Stomach (tissue), 9 donors: ENCODE data around the gene PRLH. TPM values are rescaled to one million over a fixed set of nuclear protein-coding genes. Genes with fewer than 3 reads are reported as not detected.

ENCODE experiments used
- DNase-seq, 2 donors: peaks; one replicate each; pipeline versions ENCODE4 v3.0.0 to v3.0.0-alpha.2; 2013 to 2019
- H3K27ac ChIP-seq, 5 donors: fragments of 200-600 bp in 4 of 5; sonication (generic) in 4 of 5; one replicate each; pipeline ENCODE4 v1.5.1; 2013 to 2019; ENCODE audit warnings: mild to moderate bottlenecking in 1 of 5, moderate library complexity in 1 of 5
- H3K27me3 ChIP-seq, 3 donors: fragments of 200-600 bp; sonication (generic); one replicate each; pipeline ENCODE4 v1.5.1; 2017 to 2019; ENCODE audit warnings: mixed run types in 1 of 3
- H3K36me3 ChIP-seq, 4 donors: fragments of 200-600 bp; sonication (generic); 1 replicate in 3 of 4; 2 replicates in 1 of 4; pipeline ENCODE4 v1.5.1; 2016 to 2019
- H3K4me1 ChIP-seq, 4 donors: fragments of 200-600 bp; sonication (generic); one replicate each; pipeline ENCODE4 v1.5.1; 2016 to 2019
- H3K4me3 ChIP-seq, 4 donors: fragments of 200-600 bp; sonication (generic) in 3 of 4; one replicate each; pipeline ENCODE4 v1.5.1; 2016 to 2019; ENCODE audit warnings: mild to moderate bottlenecking in 1 of 4
- H3K9me3 ChIP-seq, 4 donors: fragments of 200-600 bp; sonication (generic); one replicate each; pipeline ENCODE4 v1.5.1; 2016 to 2019
- EP300 ChIP-seq: sonication (generic); formaldehyde crosslinking; IDR thresholded peaks from one replicate; pipeline ENCODE4 v1.6.1; 2017; ENCODE audit warnings: antibody characterized with exemption
- POLR2A ChIP-seq, 4 donors: fragments of 450-650 bp; IDR thresholded peaks; one replicate each; pipeline ENCODE4 v1.6.1; 2016; ENCODE audit warnings: antibody characterized with exemption in 4 of 4, control low read depth in 2 of 4, mild to moderate bottlenecking in 1 of 4, moderate library complexity in 1 of 4
- POLR2AphosphoS5 ChIP-seq, 3 donors: sonication (generic); formaldehyde crosslinking; IDR thresholded peaks; one replicate each; pipeline ENCODE4 v1.6.1; 2016; ENCODE audit warnings: antibody characterized with exemption in 3 of 3
- WGBS, 5 donors: extraction: QIAGEN DNeasy Blood & Tissue Kit in 3 of 5; methylation state at CpG; one replicate each; pipeline versions ENCODE4 v1.1.5 to v1.1.7; 2013 to 2018; 5-methylcytosine and 5-hydroxymethylcytosine counted together
- intact Hi-C: fragments of 100-400 bp; cut with DNase I; formaldehyde crosslinking; loops from one replicate; pipeline ENCODE4 v1.15.1; 2023; ENCODE audit warnings: low total_unique reads
- polyA plus RNA-seq, 3 donors: library from polyadenylated mRNA; stranded (reverse); fragments of 200-250 nt; gene quantifications; one replicate each; pipeline ENCODE4 v1.2.3, GENCODE V29; 2013
- total RNA-seq, 5 donors: library from RNA; depleted of rRNA; stranded (reverse); fragments of >200 nt; gene quantifications; one replicate each; pipeline versions ENCODE4 v1.1.0 to v1.2.3, GENCODE V29; 2014 to 2016
- TF ChIP-seq, protein P1 (sequence below), 7 experiments: fragments of 450-650 bp in 4 of 7; fragments of 200-600 bp in 3 of 7; sonication (generic) in 3 of 7; IDR thresholded peaks; one replicate each; pipeline ENCODE4 v1.5.1; 2016 to 2019; ENCODE audit warnings: antibody characterized with exemption in 7 of 7, control low read depth in 2 of 7, mild to moderate bottlenecking in 1 of 7
- donor health status: healthy with polysubstance abuse.
- donor health status: Bipolar disorder and iron deficiency.
- donor health status: healthy.

PRLH gene
- total and polyA plus RNA-seq, 8 donors, result not detected

DNA sequence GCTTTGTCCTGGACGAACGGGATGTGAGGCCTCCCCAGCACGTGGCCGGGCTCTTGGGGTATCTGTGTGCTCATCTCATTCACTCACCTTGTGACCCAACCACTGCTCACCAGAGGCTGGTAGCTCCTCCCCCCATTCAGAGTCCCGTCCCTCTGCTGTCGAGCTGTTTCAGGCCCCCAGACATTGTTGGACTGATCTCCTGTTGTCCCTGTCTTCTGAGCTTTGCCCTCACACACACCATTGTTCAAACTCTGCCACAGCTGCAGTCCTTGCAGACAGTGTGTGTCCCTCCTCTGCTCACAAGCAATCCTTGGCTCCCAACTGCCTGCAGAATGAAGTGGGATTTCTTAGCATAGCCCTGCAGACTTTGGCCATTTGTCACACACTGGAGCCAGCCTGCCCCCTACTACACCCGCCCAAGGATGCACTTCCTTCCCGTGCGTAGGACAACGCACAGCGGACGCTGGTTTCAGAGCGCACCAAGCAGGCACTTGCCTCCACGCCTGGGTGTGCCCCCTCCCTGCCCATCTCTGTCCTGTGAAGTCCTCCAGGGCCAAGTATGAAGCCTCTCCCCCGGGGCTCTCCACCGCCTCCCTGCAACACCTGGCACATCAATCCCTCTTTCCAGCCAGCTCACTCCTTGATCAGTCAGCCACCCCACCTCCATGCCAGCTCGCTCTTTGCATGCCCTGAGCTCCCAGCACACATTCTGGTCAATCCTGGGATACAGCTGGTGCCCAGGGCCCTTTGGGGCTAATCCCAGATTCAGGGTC, 16.5 kb upstream of the PRLH start:
- Histone ChIP-seq H3K27me3 (no peaks in the 10 kb centered on the region), H3K9me3 (peaks cover 0 to 11% (median 7%) of the 10 kb centered on the region in 4 donors), H3K27ac (no peak overlapping the region), H3K4me1 (no peaks in the 10 kb centered on the region), H3K4me3 (no peak overlapping the region), H3K36me3 (peaks cover 59 to 95% (median 90%) of the 10 kb centered on the region in 4 donors)
- no peak for TF ChIP-seq POLR2A (IDR thresholded peaks at IDR 0.05)
- TF ChIP-seq POLR2AphosphoS5 (IDR thresholded peaks at IDR 0.05), result no peak
- TF ChIP-seq, protein P1, sequence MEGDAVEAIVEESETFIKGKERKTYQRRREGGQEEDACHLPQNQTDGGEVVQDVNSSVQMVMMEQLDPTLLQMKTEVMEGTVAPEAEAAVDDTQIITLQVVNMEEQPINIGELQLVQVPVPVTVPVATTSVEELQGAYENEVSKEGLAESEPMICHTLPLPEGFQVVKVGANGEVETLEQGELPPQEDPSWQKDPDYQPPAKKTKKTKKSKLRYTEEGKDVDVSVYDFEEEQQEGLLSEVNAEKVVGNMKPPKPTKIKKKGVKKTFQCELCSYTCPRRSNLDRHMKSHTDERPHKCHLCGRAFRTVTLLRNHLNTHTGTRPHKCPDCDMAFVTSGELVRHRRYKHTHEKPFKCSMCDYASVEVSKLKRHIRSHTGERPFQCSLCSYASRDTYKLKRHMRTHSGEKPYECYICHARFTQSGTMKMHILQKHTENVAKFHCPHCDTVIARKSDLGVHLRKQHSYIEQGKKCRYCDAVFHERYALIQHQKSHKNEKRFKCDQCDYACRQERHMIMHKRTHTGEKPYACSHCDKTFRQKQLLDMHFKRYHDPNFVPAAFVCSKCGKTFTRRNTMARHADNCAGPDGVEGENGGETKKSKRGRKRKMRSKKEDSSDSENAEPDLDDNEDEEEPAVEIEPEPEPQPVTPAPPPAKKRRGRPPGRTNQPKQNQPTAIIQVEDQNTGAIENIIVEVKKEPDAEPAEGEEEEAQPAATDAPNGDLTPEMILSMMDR (IDR thresholded peaks at IDR 0.05), result no peak
- TF ChIP-seq EP300, result no peak
- intact Hi-C loops, result no loop called here
- no peak for DNase-seq
- WGBS, 5 donors, result 73 to 84% (median 79%) methylated on average over 16 to 17 of the region's 17 CpGs

DNA sequence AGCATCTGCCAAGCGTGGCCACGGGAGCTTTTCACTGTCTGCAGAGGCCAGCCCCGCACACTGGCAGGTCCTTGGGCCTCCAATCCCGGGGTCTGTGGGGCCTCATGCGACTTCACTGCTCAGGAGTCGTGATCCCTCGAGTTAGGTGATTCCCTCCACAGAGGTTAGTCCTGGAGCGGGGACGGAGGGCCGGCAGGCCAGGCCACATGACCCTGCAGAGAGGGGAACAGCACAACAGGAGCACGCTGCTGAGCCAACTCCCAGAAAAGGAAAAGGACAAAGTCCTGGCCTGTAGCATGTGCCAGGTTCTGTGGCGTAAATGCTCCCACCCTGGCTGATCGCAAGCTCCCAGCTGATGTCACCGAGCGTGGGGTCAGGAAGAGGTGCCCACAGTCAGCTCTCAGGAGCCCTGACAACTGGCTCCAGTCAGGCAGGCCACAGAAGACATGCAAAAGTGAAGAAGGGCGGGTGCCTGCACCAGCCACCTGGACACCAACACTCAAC, 15.3 kb upstream of the PRLH start:
- H3K9me3 ChIP-seq, result peaks cover 0 to 20% (median 16%) of the 10 kb centered on the region in 4 donors
- intact Hi-C loops, result no loop called here

DNA sequence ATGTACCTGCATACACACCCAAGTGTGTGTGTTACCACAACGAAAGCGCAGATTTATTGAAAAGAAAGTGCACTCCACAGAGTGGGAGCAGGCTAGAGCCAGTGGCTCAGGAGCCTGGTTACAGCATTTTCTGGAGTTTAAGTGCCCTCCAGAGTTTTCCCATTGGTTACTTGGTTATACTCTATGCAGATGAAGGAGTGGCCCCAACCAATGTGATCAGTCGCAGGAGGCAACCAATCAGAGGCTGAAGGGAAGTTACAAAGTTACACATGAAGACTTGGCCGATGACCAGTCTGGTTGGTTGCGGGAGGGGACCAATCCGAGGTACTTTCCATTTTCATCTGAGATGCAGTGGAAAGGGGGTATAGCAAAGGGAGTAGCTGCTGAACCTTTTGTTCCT, 13.5 kb upstream of the PRLH start:
- peaks cover 0 to 20% (median 16%) of the 10 kb centered on the region in 4 donors for H3K9me3 ChIP-seq
- H3K27ac ChIP-seq, result no peak overlapping the region
- no peaks in the 10 kb centered on the region for H3K27me3 ChIP-seq
- WGBS, 5 donors, result 83 to 98% (median 92%) methylated on average over 6 of the region's 6 CpGs
- H3K4me3 ChIP-seq, result no peak overlapping the region
- intact Hi-C loops, result no loop called here
- TF ChIP-seq POLR2AphosphoS5 (IDR thresholded peaks at IDR 0.05), result no peak
- TF ChIP-seq POLR2A (IDR thresholded peaks at IDR 0.05), result no peak
- TF ChIP-seq, protein P1 (IDR thresholded peaks at IDR 0.05), result no peak
- no peak for TF ChIP-seq EP300
- H3K4me1 ChIP-seq, result peaks cover 0 to 3% (median 0%) of the 10 kb centered on the region in 4 donors
- no peak for DNase-seq
- peaks cover 55 to 97% (median 85%) of the 10 kb centered on the region in 4 donors for H3K36me3 ChIP-seq

More for the DNA sequence above, 15.3 kb upstream of the PRLH start:
- Histone ChIP-seq H3K4me1 (no peaks in the 10 kb centered on the region), H3K27me3 (no peaks in the 10 kb centered on the region), H3K27ac (no peak overlapping the region), H3K36me3 (peaks cover 57 to 97% (median 90%) of the 10 kb centered on the region in 4 donors), H3K4me3 (no peak overlapping the region)
- 84 to 94% (median 87%) methylated on average over 16 of the region's 16 CpGs for WGBS, 5 donors
- no peak for DNase-seq
- TF ChIP-seq, protein P1 (IDR thresholded peaks at IDR 0.05), result no peak
- no peak for TF ChIP-seq POLR2AphosphoS5 (IDR thresholded peaks at IDR 0.05)
- TF ChIP-seq EP300, result no peak
- no peak for TF ChIP-seq POLR2A (IDR thresholded peaks at IDR 0.05)

DNA sequence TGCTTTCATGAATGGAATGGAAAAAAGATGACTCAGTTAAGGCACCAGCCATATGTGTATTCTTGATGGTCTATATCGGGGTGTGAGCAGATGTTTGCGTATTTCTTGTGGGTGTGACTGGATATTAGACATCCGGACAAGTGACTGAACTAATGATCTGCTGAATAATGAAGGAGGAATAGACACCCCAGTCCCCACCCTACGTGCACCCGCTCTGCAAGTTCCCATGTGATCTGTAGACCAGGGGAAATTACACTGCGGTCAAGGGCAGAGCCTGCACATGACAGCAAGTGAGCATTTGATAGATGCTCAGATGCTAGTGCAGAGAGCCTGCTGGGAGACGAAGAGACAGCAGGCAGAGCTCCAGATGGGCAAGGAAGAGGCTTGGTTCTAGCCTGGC, 12.4 kb upstream of the PRLH start:
- Histone ChIP-seq H3K4me3 (no peak overlapping the region), H3K4me1 (peaks cover 1 to 9% (median 5%) of the 10 kb centered on the region in 4 donors)
- intact Hi-C loops, result no loop called here

More for the DNA sequence above, 12.4 kb upstream of the PRLH start:
- DNase-seq, result no peak
- TF ChIP-seq POLR2A (IDR thresholded peaks at IDR 0.05) (no peak), EP300 (no peak), POLR2AphosphoS5 (IDR thresholded peaks at IDR 0.05) (no peak)
- TF ChIP-seq, protein P1 (IDR thresholded peaks at IDR 0.05), result no peak
- WGBS, 5 donors, result 76 to 93% (median 83%) methylated on average over 7 of the region's 7 CpGs
- H3K36me3 ChIP-seq, result peaks cover 48 to 89% (median 77%) of the 10 kb centered on the region in 4 donors
- H3K9me3 ChIP-seq, result peaks cover 0 to 20% (median 16%) of the 10 kb centered on the region in 4 donors
- no peak overlapping the region for H3K27ac ChIP-seq
- no peaks in the 10 kb centered on the region for H3K27me3 ChIP-seq
